ENCODE results near the gene DOP1A. TPM values are rescaled to one million over a fixed set of nuclear protein-coding genes. Genes with fewer than 3 reads are reported as not detected.

The DOP1A gene
- total RNA-seq, 1 experiment from 2014 or later: 17.0 TPM

DNA sequence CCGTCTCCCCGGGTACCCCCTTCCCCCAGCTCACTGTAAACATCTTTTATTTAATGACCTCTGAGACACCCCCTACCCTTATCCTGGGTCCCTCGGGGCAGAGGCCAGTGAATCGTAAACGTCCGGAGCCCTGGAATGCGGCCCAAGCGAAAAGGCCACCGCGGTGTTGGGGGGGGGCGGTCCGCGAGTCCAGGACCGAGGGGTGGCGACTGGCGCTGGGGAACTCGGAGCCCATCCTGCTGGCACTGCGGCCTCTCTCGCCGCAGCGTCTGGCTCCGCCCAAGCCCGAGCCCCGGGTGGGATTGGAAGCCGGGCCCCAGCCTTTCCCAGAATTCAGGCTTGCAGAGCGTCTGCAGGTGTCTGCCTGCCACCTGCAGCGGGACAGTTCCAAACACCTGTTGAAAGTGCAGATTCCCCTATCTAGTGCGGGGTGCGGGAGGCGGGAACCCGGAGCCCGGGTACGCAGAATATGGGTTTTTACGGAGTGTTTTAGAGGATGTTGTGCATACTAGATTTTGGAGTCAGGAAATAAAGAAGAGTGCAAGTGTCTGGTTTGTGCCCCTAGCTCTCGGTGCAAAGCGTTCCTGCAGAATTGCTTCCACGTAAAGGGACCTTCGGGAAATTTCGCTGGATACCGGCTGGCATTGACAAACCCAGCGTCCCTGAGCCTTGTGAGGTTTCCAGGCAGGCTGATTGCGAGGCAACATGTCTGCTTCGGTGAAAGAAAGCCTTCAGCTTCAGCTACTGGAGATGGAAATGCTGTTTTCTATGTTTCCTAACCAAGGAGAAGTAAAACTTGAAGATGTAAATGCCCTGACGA lies 126.5 kb downstream of the DOP1A start:
- Histone ChIP-seq H3K4ac (ENCODE audit: low read depth, low read length) (no peak overlapping the region), H3K18ac (ENCODE audit: insufficient read length, low read depth, low read length) (no peak overlapping the region), H4K5ac (ENCODE audit: insufficient read length, low read depth, low read length) (no peak overlapping the region), H4K20me1 (ENCODE audit: control insufficient read depth, insufficient read depth, insufficient read length) (no peaks in the 10 kb centered on the region), H3K9me3 (ENCODE audit: control insufficient read depth, low read depth, low read length) (no peaks in the 10 kb centered on the region), H2BK5ac (ENCODE audit: insufficient read length, low read length) (no peak overlapping the region), H3K4me2 (ENCODE audit: insufficient read depth, insufficient read length, low read length) (peak overlapping the region; percentile 91), H3K27ac (ENCODE audit: insufficient read length, low read depth, low read length) (no peak overlapping the region), H2BK120ac (ENCODE audit: low read depth, low read length, poor library complexity, severe bottlenecking) (no peak overlapping the region), H2BK12ac (ENCODE audit: insufficient read length, low read depth, low read length) (no peak overlapping the region), H3K56ac (ENCODE audit: insufficient read length, low read depth, low read length) (no peak overlapping the region), H3K79me2 (ENCODE audit: insufficient read depth, low read length) (peaks cover 3% of the 10 kb centered on the region; the same call in 1 of the 2 replicates), H3K27me3 (ENCODE audit: insufficient read depth, low read length) (no peaks in the 10 kb centered on the region), H2AFZ (ENCODE audit: low read length) (no peak overlapping the region), H4K8ac (replicated peaks; ENCODE audit: insufficient read length, low read depth, low read length) (no peak overlapping the region), H3K14ac (ENCODE audit: insufficient read depth, low read length) (peak overlapping the region; percentile 34; the same call in 1 of the 2 replicates), H3K79me1 (ENCODE audit: insufficient read depth, low read depth, low read length, poor library complexity, severe bottlenecking) (no peaks in the 10 kb centered on the region), H3K9ac (ENCODE audit: extremely low read depth, insufficient read length, low read length) (peak overlapping the region; percentile 25), H2BK20ac (ENCODE audit: low read depth, low read length, poor library complexity, severe bottlenecking) (no peak overlapping the region), H3K4me1 (ENCODE audit: insufficient read depth, low read length) (no peaks in the 10 kb centered on the region; the same call in 1 of the 2 replicates), H2BK15ac (ENCODE audit: low read depth, low read length) (no peak overlapping the region), H2AK5ac (ENCODE audit: insufficient read length, low read length) (no peak overlapping the region), H3K23ac (ENCODE audit: insufficient read length, low read depth, low read length) (no peak overlapping the region), H3K23me2 (ENCODE audit: insufficient read length, low read depth, low read length, poor library complexity, severe bottlenecking) (peaks cover 8% of the 10 kb centered on the region), H3T11ph (ENCODE audit: low read length) (no peak overlapping the region), H4K91ac (ENCODE audit: insufficient read length, low read depth, low read length) (no peak overlapping the region)
- DNase-seq: peak; percentile 88
- H3K27ac Mint-ChIP-seq: peak overlapping the region; percentile 26 to 83 (median 67); a peak in 3 of 7 replicates
- peak overlapping the region; percentile 98 for H3K4me3 Mint-ChIP-seq
- TF ChIP-seq, protein P1, sequence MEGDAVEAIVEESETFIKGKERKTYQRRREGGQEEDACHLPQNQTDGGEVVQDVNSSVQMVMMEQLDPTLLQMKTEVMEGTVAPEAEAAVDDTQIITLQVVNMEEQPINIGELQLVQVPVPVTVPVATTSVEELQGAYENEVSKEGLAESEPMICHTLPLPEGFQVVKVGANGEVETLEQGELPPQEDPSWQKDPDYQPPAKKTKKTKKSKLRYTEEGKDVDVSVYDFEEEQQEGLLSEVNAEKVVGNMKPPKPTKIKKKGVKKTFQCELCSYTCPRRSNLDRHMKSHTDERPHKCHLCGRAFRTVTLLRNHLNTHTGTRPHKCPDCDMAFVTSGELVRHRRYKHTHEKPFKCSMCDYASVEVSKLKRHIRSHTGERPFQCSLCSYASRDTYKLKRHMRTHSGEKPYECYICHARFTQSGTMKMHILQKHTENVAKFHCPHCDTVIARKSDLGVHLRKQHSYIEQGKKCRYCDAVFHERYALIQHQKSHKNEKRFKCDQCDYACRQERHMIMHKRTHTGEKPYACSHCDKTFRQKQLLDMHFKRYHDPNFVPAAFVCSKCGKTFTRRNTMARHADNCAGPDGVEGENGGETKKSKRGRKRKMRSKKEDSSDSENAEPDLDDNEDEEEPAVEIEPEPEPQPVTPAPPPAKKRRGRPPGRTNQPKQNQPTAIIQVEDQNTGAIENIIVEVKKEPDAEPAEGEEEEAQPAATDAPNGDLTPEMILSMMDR (conservative IDR thresholded peaks at IDR 0.05): no peak
- WGBS (ENCODE audit: extremely low coverage, insufficient read length, low lambda C conversion rate): no CpG with 5 or more reads among the region's 44 CpGs
- peaks cover 17 to 24% of the 10 kb centered on the region in 2 experiments for H3K4me1 Mint-ChIP-seq
- no peaks in the 10 kb centered on the region for H3K27me3 Mint-ChIP-seq (ENCODE audit: low read depth)
- peaks cover 15 to 46% (median 43%) of the 10 kb centered on the region in 3 experiments for H3K36me3 Mint-ChIP-seq (ENCODE audit: insufficient read depth in 1 of 3, low read depth in 3 of 3)
- no peaks in the 10 kb centered on the region for H3K9me3 Mint-ChIP-seq

Measured in H9 (cell line).